ENCODE results near the gene CIRBP.
A peak's percentile ranks its signal among the peaks of the same experiment; 100 is the strongest.
"Not testable (repeated sequence)": the region's sequence is repeated elsewhere in the genome, so short reads cannot be mapped to it uniquely, and the experiment has no call there.

CIRBP gene

GRCh38 chr19:1309977-1310852 is 41.1 kb downstream of the CIRBP start:
- no peak for DNase-seq (ENCODE audit: low spot score)

GRCh38 chr19:1310853-1311180 is 41.7 kb downstream of the CIRBP start:
- DNase-seq (ENCODE audit: low spot score) = no peak

- no peak for DNase-seq (ENCODE audit: low spot score)
Observed at GRCh38 chr19:1311543-1312091, 42.5 kb downstream of the CIRBP start.

GRCh38 chr19:1312767-1313694 is 43.9 kb downstream of the CIRBP start:
- peak; percentile 66 for DNase-seq (ENCODE audit: low spot score)

- no peak for DNase-seq (ENCODE audit: low spot score)
Observed at GRCh38 chr19:1313695-1314613, 44.8 kb downstream of the CIRBP start.

GRCh38 chr19:1315470-1316166 is 46.5 kb downstream of the CIRBP start:
- DNase-seq (ENCODE audit: low spot score) = peak; percentile 70

- no peak for DNase-seq (ENCODE audit: low spot score)
Observed at GRCh38 chr19:1316466-1316865, 47.3 kb downstream of the CIRBP start.

- DNase-seq (ENCODE audit: low spot score) = no peak
Observed at GRCh38 chr19:1317274-1318003, 48.3 kb downstream of the CIRBP start.

GRCh38 chr19:1318678-1319471 is 49.7 kb downstream of the CIRBP start:
- no peak for DNase-seq (ENCODE audit: low spot score)

GRCh38 chr19:1320282-1320650 is 51.1 kb downstream of the CIRBP start:
- not testable (repeated sequence) for DNase-seq (ENCODE audit: low spot score)

- no peak for DNase-seq (ENCODE audit: low spot score)
Observed at GRCh38 chr19:1321539-1321938, 52.4 kb downstream of the CIRBP start.

GRCh38 chr19:1322198-1322981 is 53.3 kb downstream of the CIRBP start:
- no peak for DNase-seq (ENCODE audit: low spot score)

GRCh38 chr19:1324249-1324805 is 55.2 kb downstream of the CIRBP start:
- no peak for DNase-seq (ENCODE audit: low spot score)
